GM21526 (cell line): ENCODE measurements around the gene HSBP1.

Experiments
- ATAC-seq: cut with Tn5 transposase; IDR thresholded peaks from one replicate; pipeline ENCODE4 v1.9.1; 2021; ENCODE audit warnings: moderate library complexity; ENCODE audit not compliant: unreplicated experiment, low FRiP score

Gene HSBP1

GRCh38 chr16:83802554-83803205 is 5.1 kb upstream of the HSBP1 start:
- ATAC-seq = no peak

GRCh38 chr16:83803811-83804210 is 4.0 kb upstream of the HSBP1 start:
- ATAC-seq = no peak

- ATAC-seq = no peak
Measured at GRCh38 chr16:83804366-83804765, 3.4 kb upstream of the HSBP1 start.

- no peak for ATAC-seq
Measured at GRCh38 chr16:83806036-83806435, 1.7 kb upstream of the HSBP1 start.

GRCh38 chr16:83806731-83807130 is 1.0 kb upstream of the HSBP1 start:
- ATAC-seq = no peak

- ATAC-seq = no peak
Measured at GRCh38 chr16:83807327-83807709, 460 bp upstream of the HSBP1 start.

GRCh38 chr16:83808573-83809014 is 816 bp downstream of the HSBP1 start:
- no peak for ATAC-seq

- no peak for ATAC-seq
Measured at GRCh38 chr16:83809092-83809491, 1.3 kb downstream of the HSBP1 start.

- ATAC-seq = no peak
Measured at GRCh38 chr16:83810901-83811300, 3.1 kb downstream of the HSBP1 start.

- peak; percentile 55 for ATAC-seq
Measured at GRCh38 chr16:83813823-83814658, 6.3 kb downstream of the HSBP1 start.

- ATAC-seq = no peak
Measured at GRCh38 chr16:83814659-83814985, 6.8 kb downstream of the HSBP1 start.

GRCh38 chr16:83817022-83817421 is 9.2 kb downstream of the HSBP1 start:
- ATAC-seq = no peak

- ATAC-seq = no peak
Measured at GRCh38 chr16:83818276-83818675, 10.5 kb downstream of the HSBP1 start.

- ATAC-seq = no peak
Measured at GRCh38 chr16:83819361-83819760, 11.6 kb downstream of the HSBP1 start.

- no peak for ATAC-seq
Measured at GRCh38 chr16:83826146-83826913, 18.6 kb downstream of the HSBP1 start.

GRCh38 chr16:83830091-83830768 is 22.5 kb downstream of the HSBP1 start:
- no peak for ATAC-seq

GRCh38 chr16:83830769-83831455 is 23.1 kb downstream of the HSBP1 start:
- no peak for ATAC-seq

GRCh38 chr16:83831456-83831987 is 23.7 kb downstream of the HSBP1 start:
- ATAC-seq = no peak

GRCh38 chr16:83833921-83834320 is 26.1 kb downstream of the HSBP1 start:
- ATAC-seq = no peak
